PC-9 (cell line): ENCODE measurements around the gene DLEC1. TPM values are rescaled to one million over a fixed set of nuclear protein-coding genes. Genes with fewer than 3 reads are reported as not detected.

Experiments
- BruUV-seq: library from RNA; stranded (reverse); fragments of 400-500 nt; replicated peaks from 2 replicates; lab custom pipeline; 2021; lab: Mats Ljungman, UMichigan
- CTCF ChIA-PET: fragments of 300-600 bp; sonication (Branson Sonifier 250); formaldehyde crosslinking; loops from one replicate; lab custom pipeline; 2022; ENCODE audit warnings: antibody characterized with exemption; lab: Charles Lee
- POLR2A ChIA-PET: fragments of 300-600 bp; sonication (Branson Sonifier 250); formaldehyde crosslinking; loops from one replicate; lab custom pipeline; 2022; ENCODE audit warnings: antibody characterized with exemption; ENCODE audit not compliant: unreplicated experiment; lab: Charles Lee
- DNase-seq, 2 experiments: peaks; one replicate each; pipeline versions ENCODE4 v3.0.0 to v3.0.0-alpha.2; 2015 to 2022; ENCODE audit warnings: mixed read lengths in 1 of 2
- H2AFZ ChIP-seq: fragments of 200-600 bp; sonication (generic); 2 replicates; pipeline ENCODE4 v1.8.1; 2017; ENCODE audit warnings: antibody characterized with exemption
- H3F3A ChIP-seq: fragments of 200-600 bp; sonication (generic); 2 replicates; pipeline ENCODE4 v1.8.1; 2017; ENCODE audit warnings: antibody characterized with exemption, mild to moderate bottlenecking, low read depth; ENCODE audit not compliant: insufficient read depth
- H3K27ac ChIP-seq: fragments of 200-600 bp; sonication (generic); 2 replicates; pipeline ENCODE4 v1.6.1; 2016; ENCODE audit warnings: mixed run types
- H3K27me3 ChIP-seq: fragments of 200-600 bp; sonication (generic); 2 replicates; pipeline ENCODE4 v1.6.1; 2016; ENCODE audit warnings: low read depth, mixed run types; ENCODE audit not compliant: insufficient read depth
- H3K36me3 ChIP-seq: fragments of 200-600 bp; sonication (generic); 2 replicates; pipeline ENCODE4 v1.6.1; 2016; ENCODE audit warnings: low read depth, mixed run types
- H3K4me1 ChIP-seq: fragments of 200-600 bp; sonication (generic); replicated peaks from 2 replicates; pipeline ENCODE4 v1.6.1; 2016; ENCODE audit warnings: mixed run types; ENCODE audit not compliant: insufficient read depth
- H3K4me2 ChIP-seq: fragments of 200-600 bp; sonication (generic); 2 replicates; pipeline ENCODE4 v1.6.1; 2017; ENCODE audit warnings: mixed run types
- H3K4me3 ChIP-seq: fragments of 200-600 bp; sonication (generic); 2 replicates; pipeline ENCODE4 v1.6.1; 2016; ENCODE audit warnings: mixed run types
- H3K79me2 ChIP-seq: fragments of 200-600 bp; sonication (generic); 2 replicates; pipeline ENCODE4 v1.6.1; 2017; ENCODE audit warnings: low read depth, mixed run types
- H3K9me2 ChIP-seq: fragments of 200-600 bp; sonication (generic); 2 replicates; pipeline ENCODE4 v1.8.1; 2017; ENCODE audit warnings: mild to moderate bottlenecking; ENCODE audit not compliant: insufficient read depth
- H3K9me3 ChIP-seq: fragments of 200-600 bp; sonication (generic); 2 replicates; pipeline ENCODE4 v1.8.1; 2016; ENCODE audit warnings: low read depth; ENCODE audit not compliant: insufficient read depth
- H4K20me1 ChIP-seq: fragments of 200-600 bp; sonication (generic); 2 replicates; pipeline ENCODE4 v1.8.1; 2017; ENCODE audit not compliant: insufficient read depth
- EZH2 ChIP-seq: fragments of 200-600 bp; sonication (generic); IDR thresholded peaks from 2 replicates; pipeline ENCODE4 v1.8.0; 2017; ENCODE audit warnings: antibody characterized with exemption, low read depth
- intact Hi-C: fragments of 100-400 bp; cut with micrococcal nuclease; formaldehyde crosslinking; loops from one replicate; pipeline ENCODE4 v1.10.0; 2022; ENCODE audit not compliant: unreplicated experiment
- total RNA-seq: library from RNA; stranded (reverse); gene quantifications from 2 replicates; pipeline ENCODE4 v1.2.3, GENCODE V29; 2021
- TF ChIP-seq, protein P1 (sequence below): fragments of 200-600 bp; sonication (generic); conservative IDR thresholded peaks from 2 replicates; pipeline ENCODE4 v1.6.1; 2017; ENCODE audit warnings: mixed run types, antibody characterized with exemption, mild to moderate bottlenecking, moderate library complexity

The DLEC1 gene
- total RNA-seq, 1 experiment from 2014 or later = 0.35 TPM

DNA sequence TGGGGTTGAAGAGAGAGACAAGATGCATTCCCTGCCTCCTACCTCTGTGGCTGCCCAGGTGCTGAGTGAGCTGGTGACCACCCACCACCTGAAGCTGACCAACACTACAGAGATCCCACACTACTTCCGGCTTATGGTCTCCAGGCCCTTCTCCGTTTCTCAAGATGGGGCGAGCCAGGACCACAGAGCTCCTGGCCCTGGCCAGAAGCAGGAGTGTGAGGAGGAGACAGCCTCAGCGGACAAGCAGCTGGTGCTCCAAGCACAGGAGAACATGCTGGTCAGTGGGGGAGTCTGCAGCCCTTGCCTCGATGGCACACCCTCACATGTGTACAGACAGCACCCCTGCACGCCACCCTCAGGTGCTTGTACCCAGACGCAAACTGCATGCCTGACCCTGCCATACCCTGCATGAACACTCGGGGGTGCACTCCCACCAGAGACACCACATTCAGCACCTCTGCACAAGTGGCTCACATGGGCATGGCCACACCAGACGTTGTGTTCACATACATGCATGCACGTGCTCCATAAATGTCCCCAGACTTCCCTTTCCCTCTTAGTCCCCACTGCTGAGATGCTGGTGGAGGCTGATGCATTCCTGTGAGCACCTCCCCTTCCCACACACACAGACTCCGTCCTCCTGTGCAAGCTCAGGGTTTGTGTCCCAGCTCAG, 78.9 kb downstream of the DLEC1 start:
- ChIA-PET POLR2A (interaction anchor here (0.6 kb wide), 1 partner anchor 343 kb away, joined by 4 read pairs; no protein-coding TSS in a partner anchor), CTCF (interaction anchor here (1.5 kb wide), 1 partner anchor 117 kb away, joined by 7 read pairs; no protein-coding TSS in a partner anchor)
- no peaks in the 10 kb centered on the region for H3F3A ChIP-seq
- DNase-seq = peak in 1 of 2 experiments; percentile 56
- no peaks in the 10 kb centered on the region for H3K4me1 ChIP-seq
- no peak overlapping the region for H3K4me2 ChIP-seq
- H3K79me2 ChIP-seq = no peaks in the 10 kb centered on the region
- BruUV-seq = no TSS peak
- intact Hi-C loops = loop anchor here (1.0 to 5.0 kb wide), 4 partner anchors 113 to 361 kb away; partner anchors contain the start of gene XYLB
- H3K9me2 ChIP-seq = no peaks in the 10 kb centered on the region
- no peak overlapping the region for H2AFZ ChIP-seq
- TF ChIP-seq, protein P1, sequence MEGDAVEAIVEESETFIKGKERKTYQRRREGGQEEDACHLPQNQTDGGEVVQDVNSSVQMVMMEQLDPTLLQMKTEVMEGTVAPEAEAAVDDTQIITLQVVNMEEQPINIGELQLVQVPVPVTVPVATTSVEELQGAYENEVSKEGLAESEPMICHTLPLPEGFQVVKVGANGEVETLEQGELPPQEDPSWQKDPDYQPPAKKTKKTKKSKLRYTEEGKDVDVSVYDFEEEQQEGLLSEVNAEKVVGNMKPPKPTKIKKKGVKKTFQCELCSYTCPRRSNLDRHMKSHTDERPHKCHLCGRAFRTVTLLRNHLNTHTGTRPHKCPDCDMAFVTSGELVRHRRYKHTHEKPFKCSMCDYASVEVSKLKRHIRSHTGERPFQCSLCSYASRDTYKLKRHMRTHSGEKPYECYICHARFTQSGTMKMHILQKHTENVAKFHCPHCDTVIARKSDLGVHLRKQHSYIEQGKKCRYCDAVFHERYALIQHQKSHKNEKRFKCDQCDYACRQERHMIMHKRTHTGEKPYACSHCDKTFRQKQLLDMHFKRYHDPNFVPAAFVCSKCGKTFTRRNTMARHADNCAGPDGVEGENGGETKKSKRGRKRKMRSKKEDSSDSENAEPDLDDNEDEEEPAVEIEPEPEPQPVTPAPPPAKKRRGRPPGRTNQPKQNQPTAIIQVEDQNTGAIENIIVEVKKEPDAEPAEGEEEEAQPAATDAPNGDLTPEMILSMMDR = peak; percentile 67
- no peak for TF ChIP-seq EZH2
- H3K4me3 ChIP-seq = no peak overlapping the region
- H3K9me3 ChIP-seq = no peaks in the 10 kb centered on the region
- H3K27me3 ChIP-seq = no peaks in the 10 kb centered on the region
- H3K36me3 ChIP-seq = no peaks in the 10 kb centered on the region
- H4K20me1 ChIP-seq = no peaks in the 10 kb centered on the region
- H3K27ac ChIP-seq = no peak overlapping the region

DNA sequence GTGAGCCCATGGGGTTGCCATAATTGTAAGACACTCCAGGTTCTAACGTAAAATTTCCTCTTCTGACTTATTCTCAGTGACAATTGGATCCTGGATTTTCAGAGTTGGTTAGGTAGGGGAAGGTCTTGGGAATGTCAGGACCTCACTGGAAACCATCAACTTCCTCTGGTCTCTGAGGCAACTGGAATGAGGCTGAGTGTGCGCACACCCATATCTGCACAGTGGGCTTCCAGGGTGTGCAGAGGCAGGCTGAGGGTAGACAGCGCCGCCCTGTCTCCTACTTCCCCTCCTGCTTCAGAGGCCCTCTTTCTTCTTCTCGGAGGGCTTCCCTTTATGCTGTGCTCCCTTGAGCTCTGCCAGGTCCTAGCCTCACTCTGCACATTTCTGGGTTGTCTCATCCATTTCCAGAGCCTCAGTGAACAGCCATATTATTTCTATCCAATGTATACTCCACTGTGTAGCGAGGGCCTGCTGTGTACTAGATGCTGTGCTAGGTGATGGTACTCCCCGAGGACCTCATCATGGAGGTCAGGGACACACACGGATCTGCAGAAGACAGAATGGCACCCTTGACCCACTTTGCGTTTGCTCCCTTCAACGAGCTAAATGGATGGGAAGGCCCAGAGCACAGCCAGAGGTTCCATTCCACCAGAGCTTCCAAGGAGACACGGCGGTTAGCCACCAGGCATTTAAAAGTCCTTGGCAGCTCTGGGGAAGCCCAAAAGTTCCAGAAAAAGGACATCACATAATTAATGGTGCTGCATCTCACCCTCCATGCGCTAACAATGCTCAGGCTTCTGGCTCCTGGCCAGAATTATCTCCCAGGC, 79.6 kb downstream of the DLEC1 start:
- H3K79me2 ChIP-seq = no peaks in the 10 kb centered on the region
- no peak overlapping the region for H3K4me2 ChIP-seq
- no peaks in the 10 kb centered on the region for H3K27me3 ChIP-seq
- no peak overlapping the region for H2AFZ ChIP-seq
- no peaks in the 10 kb centered on the region for H3F3A ChIP-seq
- no peak overlapping the region for H3K4me3 ChIP-seq
- no peaks in the 10 kb centered on the region for H3K9me3 ChIP-seq
- H3K9me2 ChIP-seq = no peaks in the 10 kb centered on the region
- ChIA-PET POLR2A (interaction anchor here (0.6 kb wide), 1 partner anchor 342 kb away, joined by 4 read pairs; no protein-coding TSS in a partner anchor), CTCF (interaction anchor here (0.6 to 1.3 kb wide), 2 partner anchors 95 to 96 kb away, joined by 3 to 7 read pairs; no protein-coding TSS in a partner anchor)
- no peaks in the 10 kb centered on the region for H3K36me3 ChIP-seq
- TF ChIP-seq EZH2 = no peak
- DNase-seq = no peak
- H3K4me1 ChIP-seq = no peaks in the 10 kb centered on the region
- BruUV-seq = no TSS peak
- no peak overlapping the region for H3K27ac ChIP-seq
- intact Hi-C loops = loop anchor here (1.0 to 5.0 kb wide), 3 partner anchors 229 to 361 kb away; partner anchors contain the start of gene XYLB
- no peaks in the 10 kb centered on the region for H4K20me1 ChIP-seq

DNA sequence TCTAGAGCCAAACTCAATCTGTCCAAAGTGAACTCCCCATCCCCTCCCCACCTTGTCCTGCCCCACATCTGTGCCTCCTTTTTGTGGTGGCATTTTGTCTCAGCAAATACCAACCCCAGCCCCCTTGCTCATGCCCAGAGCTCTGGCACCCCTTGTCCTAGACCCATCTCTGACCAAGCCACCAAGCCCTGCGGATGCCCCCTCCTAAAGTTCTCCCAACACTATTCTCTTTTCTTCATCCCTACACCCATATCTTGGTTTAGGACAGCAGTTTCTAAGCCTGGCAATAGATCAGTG, 80.2 kb downstream of the DLEC1 start:
- POLR2A ChIA-PET = no interaction called here
- Histone ChIP-seq H3K27me3 (no peaks in the 10 kb centered on the region), H3K4me2 (no peak overlapping the region), H3K9me2 (no peaks in the 10 kb centered on the region), H3K79me2 (no peaks in the 10 kb centered on the region), H3K4me1 (no peaks in the 10 kb centered on the region), H2AFZ (no peak overlapping the region), H4K20me1 (no peaks in the 10 kb centered on the region), H3K4me3 (no peak overlapping the region), H3K27ac (no peak overlapping the region), H3K36me3 (no peaks in the 10 kb centered on the region), H3F3A (no peaks in the 10 kb centered on the region), H3K9me3 (no peaks in the 10 kb centered on the region)
- no TSS peak for BruUV-seq
- intact Hi-C loops = loop anchor here (5.0 kb wide), 2 partner anchors 228 to 262 kb away; partner anchors contain the start of gene XYLB
- CTCF ChIA-PET = interaction anchor here (0.6 to 1.3 kb wide), 2 partner anchors 95 to 96 kb away, joined by 3 to 7 read pairs; no protein-coding TSS in a partner anchor
- TF ChIP-seq EZH2 = no peak
- TF ChIP-seq, protein P1 = no peak
- no peak for DNase-seq
